T follicular helper cell (primary cell): ENCODE results near the gene KRT78.
"Not testable (repeated sequence)": the region's sequence is repeated elsewhere in the genome, so short reads cannot be mapped to it uniquely, and the experiment has no call there.

Source experiments
- DNase-seq: peaks from one replicate; pipeline ENCODE4 v3.0.0-alpha.2; 2020; ENCODE audit warnings: low read depth

Gene KRT78

DNA sequence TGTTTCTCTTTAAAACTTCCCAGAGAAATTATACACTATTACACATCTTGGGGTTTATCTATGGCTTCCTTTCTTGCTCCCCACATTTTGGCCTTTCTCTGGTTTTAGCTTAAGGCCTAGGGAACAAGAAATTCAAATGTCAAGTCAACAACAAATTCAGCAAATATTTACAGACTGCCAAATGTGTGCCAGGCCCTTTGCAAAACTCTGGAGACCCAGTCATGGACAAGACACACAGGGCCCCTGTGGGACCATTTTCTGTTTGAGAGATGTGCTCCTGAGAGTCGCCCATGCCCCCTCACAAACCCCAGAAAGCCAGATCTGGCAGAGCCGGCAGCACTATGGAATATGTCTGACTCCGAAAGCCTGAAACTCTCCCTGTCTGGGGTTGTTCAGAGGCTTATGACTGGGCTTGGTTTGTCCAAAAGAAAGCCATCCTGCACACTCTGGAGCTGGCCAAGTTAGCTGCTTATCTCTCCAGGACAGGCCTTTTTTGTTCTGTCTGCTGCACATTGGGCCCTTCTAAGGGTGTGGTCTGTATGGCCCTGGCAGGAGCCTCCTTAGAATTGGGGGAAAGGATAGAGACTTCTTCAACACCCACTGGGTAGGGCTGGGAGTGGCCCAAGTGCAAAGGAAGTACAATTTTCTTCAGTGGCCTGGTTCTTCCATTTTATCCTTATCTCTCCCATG, 51.8 kb downstream of the KRT78 start:
- DNase-seq: no peak

DNA sequence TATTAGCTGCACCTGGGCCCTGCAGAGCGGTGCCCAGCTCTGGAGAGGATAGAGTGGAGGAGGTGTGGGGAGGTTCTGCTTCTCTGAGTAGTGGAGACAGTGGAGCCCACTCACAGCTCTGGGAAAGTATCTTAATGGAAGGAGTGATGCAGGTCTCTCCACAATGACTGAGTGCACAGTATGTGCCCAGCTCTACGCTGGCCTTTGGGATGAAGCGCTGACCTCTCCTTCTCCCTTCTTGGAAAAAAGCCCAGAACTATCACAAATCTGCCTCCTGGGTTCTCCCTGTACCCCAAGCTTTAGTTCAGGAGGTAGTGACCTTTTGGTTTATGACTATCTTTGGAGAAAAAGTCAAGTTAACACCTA, 52.4 kb downstream of the KRT78 start:
- DNase-seq: no peak

DNA sequence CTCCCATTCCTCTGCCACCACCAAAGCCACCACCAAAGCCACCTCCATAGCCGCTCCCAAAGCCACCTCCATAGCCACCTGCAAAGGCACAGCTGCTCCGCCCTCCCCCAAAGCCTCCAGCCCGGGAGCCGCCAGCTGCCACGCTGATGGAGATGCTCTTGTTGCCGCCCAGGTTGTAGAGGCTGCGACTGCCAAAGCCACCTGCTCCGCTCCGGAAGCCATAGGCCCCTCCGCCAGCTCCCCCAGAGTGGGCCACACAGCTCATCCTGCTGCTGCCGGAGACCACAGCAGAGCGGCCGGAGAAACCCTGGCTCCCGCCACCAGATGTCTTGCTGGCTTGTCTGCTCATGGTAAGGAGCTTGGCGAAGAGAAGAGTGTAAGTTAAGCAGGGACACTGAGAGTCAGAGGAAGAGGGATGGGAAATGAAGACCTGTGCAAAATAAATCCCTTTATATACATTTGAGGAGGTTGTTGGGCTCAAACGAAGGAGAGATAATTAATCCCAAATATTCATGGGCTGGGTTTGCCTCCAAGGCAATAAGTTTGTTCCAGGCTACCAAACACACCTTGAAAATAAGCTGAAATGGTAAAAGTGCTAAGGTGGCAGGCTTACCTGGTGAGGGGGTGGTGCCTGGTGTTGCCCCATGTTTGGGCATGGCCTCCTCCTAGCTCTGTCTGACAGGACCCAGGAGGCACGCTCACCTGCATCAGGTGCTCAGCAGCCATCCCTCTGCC, 52.9 kb downstream of the KRT78 start, which contains the start of gene KRT3:
KRT3 (minus strand) TSS at position 424 of the 735 bp plus-strand sequence; CDS start at position 349, 75 bp downstream.
- no peak for DNase-seq

DNA sequence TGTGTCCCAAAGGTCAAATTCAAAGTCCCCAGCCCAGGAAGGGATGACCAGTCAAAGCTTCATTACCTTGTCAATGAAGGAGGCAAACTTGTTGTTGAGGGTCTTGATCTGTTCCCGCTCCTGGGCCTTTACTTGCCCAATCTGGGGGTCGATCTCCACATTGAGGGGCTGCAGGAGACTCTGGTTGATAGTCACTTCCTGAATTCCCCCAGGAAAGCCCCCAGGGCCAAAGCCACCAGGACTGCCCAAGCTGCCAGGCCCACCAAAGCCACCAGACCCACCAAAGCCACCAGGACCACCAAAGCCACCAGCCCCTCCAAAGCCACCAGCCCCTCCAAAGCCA, 53.5 kb downstream of the KRT78 start:
- DNase-seq: not testable (repeated sequence)

DNA sequence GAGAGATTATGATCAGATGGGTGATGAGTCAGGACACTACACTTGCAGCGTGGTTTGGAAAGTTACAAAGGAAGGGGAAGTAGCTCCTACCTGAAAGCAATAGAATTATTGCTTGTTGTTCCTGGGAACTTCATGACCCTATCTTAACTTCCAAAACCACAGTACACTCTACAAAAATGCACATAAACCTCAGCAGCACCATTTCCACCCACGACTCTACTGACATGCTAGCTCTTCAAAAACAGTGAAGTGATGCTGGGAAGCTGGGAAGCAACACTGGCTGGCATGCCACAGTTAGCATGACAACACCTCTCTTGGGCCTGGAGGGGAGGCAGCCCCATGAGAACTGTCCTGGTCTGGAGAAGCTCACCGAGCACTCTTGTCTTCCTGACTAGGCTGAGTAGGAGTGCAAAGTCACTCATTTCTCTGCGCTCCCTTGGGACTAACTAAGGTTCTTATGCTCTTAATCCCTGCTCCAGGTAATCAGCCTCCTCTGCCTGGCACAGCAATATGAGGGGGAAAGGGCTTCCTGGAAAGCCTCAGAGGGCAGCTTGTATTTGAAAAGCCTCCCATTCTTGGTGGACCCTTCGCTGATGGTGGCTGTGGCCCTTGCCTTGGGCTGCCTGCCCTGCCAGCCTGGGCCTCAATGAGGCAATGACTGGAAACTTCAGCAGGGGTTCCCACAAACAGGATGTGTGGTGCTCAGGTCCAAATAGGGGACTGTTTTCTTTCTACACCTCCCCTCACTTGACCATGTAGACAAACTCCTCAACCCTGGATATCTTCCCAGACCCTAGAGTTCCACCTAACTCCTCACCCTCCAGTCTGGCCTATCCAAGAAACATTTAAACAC, 54.1 kb downstream of the KRT78 start:
- no peak for DNase-seq

DNA sequence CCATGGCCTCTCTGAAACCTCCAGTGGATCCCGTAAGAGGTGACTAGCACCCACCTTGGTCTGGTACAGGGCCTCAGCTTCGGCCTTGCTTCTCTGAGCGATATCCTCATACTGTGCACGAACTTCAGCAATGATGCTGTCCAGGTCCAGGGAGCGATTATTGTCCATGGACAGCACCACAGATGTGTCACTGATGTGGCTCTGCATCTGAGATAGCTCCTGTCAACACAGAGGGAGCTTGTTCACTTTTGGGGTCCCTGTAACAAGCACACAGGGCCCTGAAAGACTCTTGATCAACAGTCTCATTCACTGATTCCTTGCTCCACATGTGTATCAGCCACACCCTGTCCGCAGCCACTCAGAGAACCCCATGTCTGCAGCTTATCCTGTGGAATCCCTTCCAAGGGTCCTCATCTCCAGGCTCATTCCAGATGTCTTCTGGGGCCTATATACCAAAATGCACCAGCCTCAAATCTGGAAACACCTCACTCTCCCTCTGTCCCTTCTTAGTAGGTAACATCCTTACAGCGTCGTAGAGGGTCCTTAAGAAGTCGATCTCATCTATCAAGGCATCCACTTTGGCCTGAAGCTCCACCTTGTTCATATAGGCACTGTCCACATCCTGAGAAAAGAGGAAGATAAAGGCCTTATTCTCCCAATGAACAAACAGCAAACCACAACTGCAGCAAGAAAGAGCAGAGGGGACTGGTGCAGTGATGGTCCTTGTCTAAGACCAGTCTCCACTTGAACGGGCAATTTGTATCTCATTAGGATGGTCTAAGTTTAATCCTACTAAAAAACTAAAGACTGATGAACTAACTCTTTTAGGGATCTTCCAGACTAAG, 56.4 kb downstream of the KRT78 start:
- DNase-seq: no peak

DNA sequence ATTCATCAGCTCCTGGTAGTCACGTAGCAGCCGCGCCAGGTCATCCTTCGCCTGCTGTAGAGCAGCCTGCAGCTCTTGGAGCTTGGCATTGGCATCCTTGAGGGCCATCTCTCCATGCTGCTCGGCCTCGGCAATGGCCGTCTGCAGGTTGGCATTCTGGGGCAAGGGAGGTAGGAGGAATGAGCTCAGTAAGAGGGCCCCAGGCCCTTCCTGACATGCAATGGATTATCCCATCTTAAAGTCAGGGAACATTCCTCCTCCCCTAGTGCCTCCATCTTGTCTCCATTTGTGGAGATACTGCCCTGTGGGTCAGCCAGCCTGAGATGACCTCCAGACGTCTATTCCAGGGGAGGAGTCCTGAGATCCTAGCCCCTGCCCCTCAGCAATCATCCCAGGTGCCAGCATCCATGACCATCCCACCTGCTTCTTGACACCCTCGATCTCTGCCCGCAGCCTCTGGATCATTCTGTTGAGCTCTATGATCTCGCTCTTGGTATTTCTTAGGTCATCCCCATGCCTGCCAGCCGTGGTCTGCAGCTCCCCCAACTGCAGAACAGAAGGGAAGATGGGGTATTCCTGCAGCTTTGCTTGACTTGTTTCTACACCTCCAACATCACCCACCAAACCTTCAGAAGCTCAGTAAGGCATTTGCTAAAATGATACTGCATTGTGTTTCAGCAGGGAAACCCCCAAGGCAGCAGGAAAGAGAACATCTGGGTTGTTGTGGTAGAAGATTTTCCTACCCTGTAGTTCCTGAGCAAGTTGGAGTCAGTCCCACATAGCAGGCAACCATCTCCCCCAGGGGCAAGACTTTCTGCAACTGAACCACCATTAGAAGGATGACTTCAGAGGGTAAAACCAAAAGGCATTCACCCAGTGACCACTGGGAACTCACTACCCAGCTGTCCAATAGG, 57.3 kb downstream of the KRT78 start:
- no peak for DNase-seq

DNA sequence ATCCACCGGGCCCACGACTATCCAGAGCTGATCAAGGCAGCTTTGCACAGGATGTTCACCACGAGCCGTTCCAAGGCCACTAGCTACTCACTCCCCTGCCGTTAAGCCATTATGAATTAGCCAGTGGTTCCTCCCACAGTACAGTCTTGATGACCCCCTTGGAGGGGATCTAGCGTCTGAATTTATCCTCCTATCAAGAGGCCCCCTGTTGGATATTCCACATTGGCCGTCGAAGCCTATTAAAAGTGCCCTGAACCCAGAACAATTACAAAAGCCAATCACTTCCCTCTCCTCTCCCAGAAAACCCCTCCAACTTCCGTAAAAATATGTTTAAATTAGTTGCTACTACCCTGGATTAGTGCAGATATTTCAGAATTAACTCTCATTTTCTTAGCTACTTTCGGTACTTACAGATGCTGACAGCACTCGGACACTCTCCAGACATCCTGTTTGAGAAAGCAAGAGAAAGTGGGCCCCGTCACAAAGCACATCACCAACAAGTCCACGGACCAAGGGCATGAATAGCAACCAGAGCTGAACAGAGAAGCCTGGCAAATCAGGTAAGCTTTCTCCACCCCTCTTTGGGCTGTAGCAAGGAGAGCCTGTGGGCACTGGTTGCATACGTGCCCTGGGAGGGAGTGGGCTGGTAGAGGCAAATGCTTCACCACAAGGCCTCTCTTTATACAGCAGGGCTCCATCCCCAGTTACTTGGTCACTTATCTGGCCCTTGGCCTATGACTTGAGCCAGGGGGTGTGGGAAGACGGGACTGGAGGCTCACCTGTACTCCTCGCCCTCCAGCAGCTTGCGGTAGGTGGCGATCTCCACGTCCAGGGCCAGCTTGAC, 58.1 kb downstream of the KRT78 start:
- DNase-seq: no peak

DNA sequence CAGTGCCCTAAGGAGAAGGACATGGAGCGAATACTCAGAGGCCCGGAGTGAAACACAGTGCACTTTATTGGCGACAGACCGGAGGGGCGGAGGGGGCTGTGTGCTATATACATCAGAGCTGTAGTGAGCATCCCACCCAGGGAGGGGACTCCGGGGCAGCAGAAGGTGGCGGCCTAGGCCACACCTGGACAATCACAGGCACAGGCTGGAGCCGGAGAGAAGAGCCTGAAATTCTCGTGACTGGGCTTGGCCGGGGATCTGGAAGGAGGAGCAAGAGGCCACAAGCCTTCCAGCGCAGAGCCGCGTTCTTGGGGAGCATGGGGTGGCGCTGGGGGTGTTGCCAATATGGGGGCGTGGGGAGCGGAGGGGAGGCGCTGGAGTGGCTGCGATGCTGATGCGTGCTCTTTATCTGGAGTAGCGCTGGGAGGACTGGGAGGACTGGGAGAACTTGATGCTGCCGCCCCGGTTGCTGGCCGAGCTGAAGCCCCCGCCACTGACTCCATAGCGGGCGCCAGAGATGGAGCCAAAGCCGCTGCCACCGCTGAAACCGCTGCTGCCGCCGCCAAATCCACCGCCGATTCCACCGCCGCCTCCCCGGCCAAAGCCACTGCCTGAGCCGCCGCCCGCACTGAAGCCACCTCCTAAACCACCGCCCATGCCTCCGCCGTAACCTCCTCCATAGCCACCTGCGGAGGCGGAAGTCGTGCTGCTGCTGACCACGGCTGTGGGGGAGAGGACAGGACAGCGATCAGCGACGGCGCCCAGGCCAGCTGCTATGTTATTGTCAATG, 59.0 kb downstream of the KRT78 start:
- DNase-seq: no peak

DNA sequence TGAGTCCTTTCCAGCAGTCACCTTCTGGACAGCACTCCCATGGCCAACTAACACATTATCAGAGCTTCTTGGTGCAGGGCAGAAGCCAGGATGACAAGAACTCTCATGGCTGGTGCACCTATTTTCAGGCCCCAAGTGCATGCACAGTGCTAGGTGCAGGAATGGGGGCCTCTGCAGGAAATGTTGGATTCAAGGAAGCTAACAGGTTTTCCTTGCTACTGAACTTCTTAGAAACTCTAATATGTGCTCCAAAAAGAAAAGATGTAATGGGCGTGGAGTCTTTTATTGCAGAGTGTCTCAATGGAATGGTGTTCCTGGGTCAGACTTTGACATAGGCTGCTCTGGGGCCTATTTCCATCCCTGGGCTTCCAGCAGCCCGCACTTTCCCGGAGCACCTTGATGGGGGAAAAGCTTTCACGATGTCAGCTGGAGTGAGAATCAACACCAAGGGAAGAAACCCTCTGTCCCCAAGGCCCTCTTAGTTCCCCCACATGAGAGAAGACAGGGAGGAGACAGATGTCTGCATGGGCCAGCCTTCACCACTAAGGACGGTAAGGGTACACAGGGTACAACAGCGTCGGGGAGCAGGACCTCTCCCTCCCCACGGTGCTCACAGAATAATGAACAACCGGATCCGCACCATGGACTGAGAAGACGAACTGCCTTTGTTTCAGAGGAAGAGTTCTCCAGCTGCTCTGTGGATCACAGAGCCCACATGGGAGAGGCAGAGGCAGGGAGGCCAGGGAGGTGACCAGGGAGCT, 59.7 kb downstream of the KRT78 start:
- DNase-seq: no peak

DNA sequence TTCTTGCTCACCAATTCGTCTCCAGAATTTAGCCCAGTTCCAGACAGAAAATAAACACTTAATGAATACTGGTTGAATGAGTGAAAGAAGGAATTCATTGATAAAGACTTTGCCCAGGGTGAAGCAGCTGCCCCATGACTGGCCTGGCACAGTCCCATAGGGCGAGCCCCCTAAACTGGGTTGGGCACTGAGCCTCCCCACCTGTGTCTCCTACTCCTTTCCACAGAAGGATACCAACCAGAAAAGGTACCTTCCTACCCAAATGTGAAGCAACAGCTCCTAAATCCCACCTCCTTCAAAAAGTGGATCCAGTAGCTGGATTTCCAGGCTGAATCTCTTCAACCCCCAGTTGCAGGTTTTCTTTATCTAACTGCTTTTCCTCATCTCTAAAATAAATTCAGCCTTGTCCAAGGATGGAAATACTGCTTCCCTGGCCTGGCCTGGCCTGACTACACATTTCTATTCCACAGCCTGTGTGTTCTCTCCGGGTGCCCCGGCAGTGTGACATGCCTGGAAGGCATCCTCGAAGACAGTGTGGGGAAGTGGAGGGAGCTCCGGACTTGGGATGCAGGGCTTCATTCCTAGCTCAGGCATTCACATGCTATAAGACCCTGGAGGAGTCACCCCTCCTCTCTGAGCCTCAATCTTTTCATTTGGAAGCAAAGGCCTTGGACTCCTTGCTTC, 60.5 kb downstream of the KRT78 start:
- no peak for DNase-seq
